GM12878 (cell line): Measurements from ENCODE around the gene M1AP. TPM values are rescaled to one million over a fixed set of nuclear protein-coding genes. Genes with fewer than 3 reads are reported as not detected.

Experiments
- ATAC-seq: fragments of 200-7000 bp; cut with Tn5 transposase; 3 replicates; pipeline ENCODE4 v1.9.1; 2020; ENCODE audit warnings: mild to moderate bottlenecking, moderate library complexity
- BruUV-seq: library from RNA; stranded (reverse); fragments of 400-500 nt; replicated peaks from 2 replicates; lab custom pipeline; 2021; lab: Mats Ljungman, UMichigan
- CTCF ChIA-PET: fragments of 300-600 bp; sonication (Branson Sonifier 250); formaldehyde crosslinking; extraction: SDS; loops from one replicate; lab custom pipeline; 2021; ENCODE audit warnings: inconsistent platforms; lab: Yijun Ruan, JAX
- POLR2A ChIA-PET: fragments of 350-600 bp; formaldehyde crosslinking; extraction: SDS; loops from one replicate; lab custom pipeline; 2021; ENCODE audit warnings: inconsistent platforms; lab: Charles Lee
- RAD21 ChIA-PET: fragments of 300-600 bp; sonication (Branson Sonifier 250); formaldehyde crosslinking; loops from one replicate; lab custom pipeline; 2023; ENCODE audit warnings: antibody characterized with exemption; ENCODE audit not compliant: unreplicated experiment; lab: Charles Lee
- SMC1A ChIA-PET: fragments of 300-600 bp; sonication (Branson Sonifier 250); formaldehyde crosslinking; loops from one replicate; lab custom pipeline; 2023; ENCODE audit not compliant: unreplicated experiment, uncharacterized antibody; lab: Charles Lee
- DNase-seq: peaks from one replicate; pipeline ENCODE4 v3.0.0-alpha.2; 2011; ENCODE audit warnings: low read depth, low spot score
- FAIRE-seq: peaks from 3 replicates; lab custom pipeline; 2011; peaks lifted over from hg19 to GRCh38; lab: Jason Lieb, UNC
- H2AFZ ChIP-seq: 2 replicates; pipeline ENCODE4 v1.6.0; 2011; ENCODE audit warnings: low read depth, low read length, control low read depth; ENCODE audit not compliant: control insufficient read depth
- H3K27ac ChIP-seq: 2 replicates; pipeline ENCODE4 v1.5.1; 2011; ENCODE audit warnings: control low read depth; ENCODE audit not compliant: control insufficient read depth, insufficient read depth
- H3K27me3 ChIP-seq, 2 experiments: replicated peaks in 1 of 2; 2 replicates each; pipeline versions ENCODE4 v1.6.0 to v1.6.1; 2011; ENCODE audit warnings: low read length in 1 of 2; ENCODE audit not compliant: control insufficient read depth in 2 of 2, insufficient read depth in 2 of 2
- H3K36me3 ChIP-seq, 2 experiments: 2 replicates each; pipeline ENCODE4 v1.5.1; 2011; ENCODE audit warnings: low read length in 1 of 2; ENCODE audit not compliant: control insufficient read depth in 2 of 2, insufficient read depth in 2 of 2
- H3K4me1 ChIP-seq: 2 replicates; pipeline ENCODE4 v1.6.1; 2011; ENCODE audit warnings: mild to moderate bottlenecking, low read length, moderate library complexity, mixed read lengths; ENCODE audit not compliant: control insufficient read depth, insufficient read depth
- H3K4me2 ChIP-seq: 2 replicates; pipeline ENCODE4 v1.6.0; 2011; ENCODE audit warnings: control low read depth; ENCODE audit not compliant: control insufficient read depth, insufficient read depth
- H3K4me3 ChIP-seq: fragments of 200-600 bp; sonication (generic); 2 replicates; pipeline ENCODE4 v1.5.1; 2016
- H3K79me2 ChIP-seq: 2 replicates; pipeline ENCODE4 v1.6.0; 2011; ENCODE audit warnings: low read length; ENCODE audit not compliant: control insufficient read depth, insufficient read depth
- H3K9ac ChIP-seq: 2 replicates; pipeline ENCODE4 v1.8.0; 2011; ENCODE audit warnings: low read length, control low read depth, mixed read lengths; ENCODE audit not compliant: control insufficient read depth, insufficient read depth
- H3K9me3 ChIP-seq: replicated peaks from 3 replicates; pipeline ENCODE4 v1.5.1; 2011; ENCODE audit warnings: mild to moderate bottlenecking, low read length; ENCODE audit not compliant: control insufficient read depth, insufficient read depth
- H4K20me1 ChIP-seq: 2 replicates; pipeline ENCODE4 v1.6.0; 2011; ENCODE audit not compliant: control insufficient read depth, insufficient read depth
- CBFB ChIP-seq: IDR thresholded peaks from 2 replicates; pipeline ENCODE4 v1.6.1; 2016; ENCODE audit warnings: antibody characterized with exemption, low read depth
- E2F8 ChIP-seq: fragments of 450-650 bp; IDR thresholded peaks from 2 replicates; pipeline ENCODE4 v1.6.1; 2018; ENCODE audit warnings: mild to moderate bottlenecking, low read depth, moderate library complexity; ENCODE audit not compliant: partially characterized antibody
- ELK1 ChIP-seq: IDR thresholded peaks from 2 replicates; pipeline ENCODE4 v1.6.1; 2012; ENCODE audit warnings: low read depth, low read length, improper control_type of control experiment
- KAT2A ChIP-seq: conservative IDR thresholded peaks from 2 replicates; pipeline ENCODE4 v1.6.1; 2011; ENCODE audit warnings: low read depth, low read length; ENCODE audit not compliant: control insufficient read depth
- MEF2B ChIP-seq: fragments of 450-650 bp; IDR thresholded peaks from 2 replicates; pipeline ENCODE4 v1.6.1; 2018; ENCODE audit warnings: mild to moderate bottlenecking, moderate library complexity; ENCODE audit not compliant: partially characterized antibody, poor library complexity, severe bottlenecking
- NFYB ChIP-seq: IDR thresholded peaks from 2 replicates; pipeline ENCODE4 v1.6.1; 2011; ENCODE audit warnings: low read depth, mild to moderate bottlenecking, low read length, improper control_type of control experiment, moderate library complexity; ENCODE audit not compliant: insufficient read depth
- SMAD1 ChIP-seq: fragments of 450-650 bp; IDR thresholded peaks from 2 replicates; pipeline ENCODE4 v1.6.1; 2018; ENCODE audit warnings: mild to moderate bottlenecking, low read depth; ENCODE audit not compliant: partially characterized antibody
- TARDBP ChIP-seq: IDR thresholded peaks from 2 replicates; pipeline ENCODE4 v1.6.1; 2016; ENCODE audit warnings: borderline replicate concordance
- TBL1XR1 ChIP-seq: IDR thresholded peaks from 2 replicates; pipeline ENCODE4 v1.6.1; 2012; ENCODE audit warnings: low read depth, low read length, improper control_type of control experiment
- ZBTB11 ChIP-seq: fragments of 450-650 bp; formaldehyde crosslinking; IDR thresholded peaks from 2 replicates; pipeline ENCODE4 v1.5.0; 2022; ENCODE audit warnings: mild to moderate bottlenecking, missing genetic modification characterization
- ZNF274 ChIP-seq: IDR thresholded peaks from one replicate; pipeline ENCODE4 v1.8.0; 2011; ENCODE audit not compliant: insufficient read length, insufficient read depth
- ZNF622 ChIP-seq: fragments of 450-650 bp; IDR thresholded peaks from 2 replicates; pipeline ENCODE4 v1.6.1; 2017; ENCODE audit warnings: mild to moderate bottlenecking, inconsistent platforms
- in situ Hi-C: fragments of 300-500 bp; cut with MboI; formaldehyde crosslinking; loops from 9 replicates; pipeline ENCODE4 v1.14.3; 2018; ENCODE audit warnings: mixed read lengths
- intact Hi-C: fragments of 100-400 bp; cut with micrococcal nuclease; formaldehyde crosslinking; loops from one replicate; pipeline ENCODE4 v1.14.2; 2022; ENCODE audit not compliant: unreplicated experiment
- polyA plus RNA-seq, 11 experiments: library from polyadenylated mRNA; depleted of rRNA in 4 of 11; unstranded in 6 of 11; stranded (reverse) in 5 of 11; fragments of >200 nt; fragmentation: Nextera tagmentation in 4 of 11; fragmentation: Illumina TruSeq in 1 of 11; extraction: Ambion mirVana in 4 of 11; extraction: Trizol in 1 of 11; gene quantifications; 1 replicate in 1 of 11; 2 replicates in 10 of 11; pipeline versions ENCODE4 v1.2.1 to v1.2.3, GENCODE V29; 2011 to 2016; ENCODE audit warnings: inconsistent platforms in 2 of 11, missing spikeins in 2 of 11, low read depth in 1 of 11
- total RNA-seq, 4 experiments: library from RNA; depleted of rRNA in 3 of 4; stranded (reverse); fragments of >200 nt in 3 of 4; fragmentation: Illumina TruSeq in 1 of 4; extraction: Trizol in 1 of 4; gene quantifications; 2 replicates each; pipeline versions ENCODE4 v1.2.1 to v1.2.3, GENCODE V29; 2013 to 2021

Gene M1AP
- total and polyA plus RNA-seq, 10 of the 15 experiments (the other 5 are each of a cell fraction or from before 2014, with no cell fraction given): 0.04 to 0.32 (median 0.16) TPM; not detected in 4

DNA sequence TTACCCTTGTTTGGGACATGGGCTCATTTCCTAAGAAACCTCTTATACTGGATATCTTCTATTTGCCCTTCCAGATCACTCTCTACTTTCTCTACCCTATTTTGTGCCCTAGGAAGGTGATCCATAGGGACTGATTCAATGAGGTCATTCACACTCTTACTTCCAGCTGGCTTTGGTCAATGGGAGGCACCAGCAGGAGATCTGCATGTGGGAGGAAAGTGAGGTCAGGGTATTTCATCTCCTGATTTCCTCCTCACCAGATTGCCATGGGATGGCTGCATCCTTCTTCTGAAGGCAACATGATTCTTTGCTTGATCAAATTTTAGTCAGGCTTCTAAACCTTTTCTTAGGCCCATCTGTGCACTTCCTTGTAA, 15.2 kb downstream of the M1AP start:
- CTCF ChIA-PET: no interaction called here
- Histone ChIP-seq H3K9me3 (no peaks in the 10 kb centered on the region), H4K20me1 (no peaks in the 10 kb centered on the region), H3K36me3 (no peaks in the 10 kb centered on the region), H3K9ac (no peak overlapping the region), H2AFZ (no peak overlapping the region), H3K27me3 (no peaks in the 10 kb centered on the region; a peak in 1 of 4 replicates), H3K4me1 (no peaks in the 10 kb centered on the region), H3K4me3 (no peak overlapping the region), H3K79me2 (no peaks in the 10 kb centered on the region), H3K4me2 (no peak overlapping the region), H3K27ac (no peak overlapping the region)
- BruUV-seq: no TSS peak
- POLR2A ChIA-PET: no interaction called here
- no peak for DNase-seq
- TF ChIP-seq ELK1 (no peak), MEF2B (no peak), ZBTB11 (CRISPR knock-in tag) (no peak), TARDBP (no peak), E2F8 (no peak), ZNF622 (no peak), ZNF274 (no peak), SMAD1 (no peak), NFYB (no peak), KAT2A (no peak), TBL1XR1 (no peak), CBFB (no peak)
- RAD21 ChIA-PET: no interaction called here
- no peak for FAIRE-seq
- no peak for ATAC-seq
- intact Hi-C loops (no loop called here), in situ Hi-C loops (no loop called here)
- SMC1A ChIA-PET: interaction anchor here (1.5 to 1.6 kb wide), 2 partner anchors 13 to 15 kb away, joined by 4 read pairs; no protein-coding TSS in a partner anchor
